ENCODE data around the gene SCN1B. TPM values are rescaled to one million over a fixed set of nuclear protein-coding genes. Genes with fewer than 3 reads are reported as not detected.

Gene SCN1B
- total and polyA plus RNA-seq, 8 donors: 1.3 to 36.6 (median 3.7) TPM; not detected in 1

GRCh38 chr19:35079826-35080225 lies 49.6 kb downstream of the SCN1B start:
- TF ChIP-seq EP300 (IDR thresholded peaks at IDR 0.05): no peak
- no peak for TF ChIP-seq POLR2A (IDR thresholded peaks at IDR 0.05)
- TF ChIP-seq CTCF (IDR thresholded peaks at IDR 0.05): no peak
- TF ChIP-seq POLR2AphosphoS5 (IDR thresholded peaks at IDR 0.05): no peak
- no peaks in the 10 kb centered on the region for H3K27me3 ChIP-seq
- WGBS, 5 donors: 83 to 91% (median 89%) methylated on average over 9 to 14 of the region's 14 CpGs
- no peak overlapping the region for H3K4me3 ChIP-seq
- H3K27ac ChIP-seq: no peak overlapping the region
- no peaks in the 10 kb centered on the region for H3K9me3 ChIP-seq
- intact Hi-C loops (cut with DNase I; ENCODE audit: low total_unique reads): no loop called here
- no peak for DNase-seq
- no peaks in the 10 kb centered on the region for H3K4me1 ChIP-seq
- H3K36me3 ChIP-seq: no peaks in the 10 kb centered on the region

GRCh38 chr19:35080613-35081170 lies 50.4 kb downstream of the SCN1B start:
- Histone ChIP-seq H3K4me3 (no peak overlapping the region), H3K9me3 (no peaks in the 10 kb centered on the region), H3K27ac (no peak overlapping the region), H3K36me3 (no peaks in the 10 kb centered on the region), H3K4me1 (no peaks in the 10 kb centered on the region), H3K27me3 (no peaks in the 10 kb centered on the region)
- 80 to 91% (median 85%) methylated on average over 6 to 16 of the region's 16 CpGs for WGBS, 5 donors
- TF ChIP-seq EP300 (IDR thresholded peaks at IDR 0.05): no peak
- no peak for TF ChIP-seq CTCF (IDR thresholded peaks at IDR 0.05)
- TF ChIP-seq POLR2A (IDR thresholded peaks at IDR 0.05): no peak
- TF ChIP-seq POLR2AphosphoS5 (IDR thresholded peaks at IDR 0.05): no peak
- intact Hi-C loops (cut with DNase I; ENCODE audit: low total_unique reads): no loop called here
- no peak for DNase-seq

- 65 to 89% (median 87%) methylated on average over 3 to 6 of the region's 6 CpGs for WGBS, 5 donors
- no peaks in the 10 kb centered on the region for H3K9me3 ChIP-seq
- no peak for TF ChIP-seq EP300 (IDR thresholded peaks at IDR 0.05)
- intact Hi-C loops (cut with DNase I; ENCODE audit: low total_unique reads): no loop called here
- no peak overlapping the region for H3K27ac ChIP-seq
- H3K36me3 ChIP-seq: no peaks in the 10 kb centered on the region
- DNase-seq: no peak
- no peaks in the 10 kb centered on the region for H3K4me1 ChIP-seq
- H3K4me3 ChIP-seq: no peak overlapping the region
- H3K27me3 ChIP-seq: no peaks in the 10 kb centered on the region
Measured at GRCh38 chr19:35081201-35081600, 50.9 kb downstream of the SCN1B start.

GRCh38 chr19:35083691-35084508 lies 53.6 kb downstream of the SCN1B start:
- no peak overlapping the region for H3K4me3 ChIP-seq
- TF ChIP-seq POLR2A (IDR thresholded peaks at IDR 0.05): no peak
- no peak for TF ChIP-seq POLR2AphosphoS5 (IDR thresholded peaks at IDR 0.05)
- no peak for TF ChIP-seq EP300 (IDR thresholded peaks at IDR 0.05)
- TF ChIP-seq CTCF (IDR thresholded peaks at IDR 0.05): no peak
- H3K9me3 ChIP-seq: no peaks in the 10 kb centered on the region
- intact Hi-C loops (cut with DNase I; ENCODE audit: low total_unique reads): no loop called here
- 84 to 90% (median 88%) methylated on average over 12 to 15 of the region's 15 CpGs for WGBS, 5 donors
- no peaks in the 10 kb centered on the region for H3K36me3 ChIP-seq
- H3K27ac ChIP-seq: no peak overlapping the region
- no peaks in the 10 kb centered on the region for H3K27me3 ChIP-seq
- no peak for DNase-seq
- H3K4me1 ChIP-seq: no peaks in the 10 kb centered on the region

- WGBS, 5 donors: 76 to 90% (median 86%) methylated on average over 3 of the region's 3 CpGs
Measured at GRCh38 chr19:35084509-35084762, 54.2 kb downstream of the SCN1B start.

More at GRCh38 chr19:35084509-35084762, 54.2 kb downstream of the SCN1B start:
- intact Hi-C loops (cut with DNase I; ENCODE audit: low total_unique reads): no loop called here
- no peak overlapping the region for H3K27ac ChIP-seq
- H3K4me1 ChIP-seq: no peaks in the 10 kb centered on the region
- DNase-seq: no peak
- no peaks in the 10 kb centered on the region for H3K36me3 ChIP-seq
- H3K4me3 ChIP-seq: no peak overlapping the region
- H3K9me3 ChIP-seq: no peaks in the 10 kb centered on the region
- no peaks in the 10 kb centered on the region for H3K27me3 ChIP-seq
- TF ChIP-seq CTCF (IDR thresholded peaks at IDR 0.05): no peak
- TF ChIP-seq EP300 (IDR thresholded peaks at IDR 0.05): no peak
- no peak for TF ChIP-seq POLR2AphosphoS5 (IDR thresholded peaks at IDR 0.05)
- no peak for TF ChIP-seq POLR2A (IDR thresholded peaks at IDR 0.05)
